ENCODE results near the gene KCNQ1OT1. TPM values are rescaled to one million over a fixed set of nuclear protein-coding genes. Genes with fewer than 3 reads are reported as not detected.
A peak's percentile ranks its signal among the peaks of the same experiment; 100 is the strongest.

KCNQ1OT1 gene
- total and polyA plus RNA-seq, 9 of the 15 experiments (the other 6 are each of a cell fraction or from before 2014, with no cell fraction given) = 0.04 to 2.3 (median 0.74) TPM

- Histone ChIP-seq H3K9ac (ENCODE audit: insufficient read depth in 1 of 2, low read depth in 2 of 2, low read length in 2 of 2) (no peak overlapping the region), H3K27ac (ENCODE audit: extremely low read depth, low read depth, low read length) (no peak overlapping the region), H3K9me3 (replicated peaks; ENCODE audit: control insufficient read depth, insufficient read depth, low read depth, low read length) (no peaks in the 10 kb centered on the region), H4K20me1 (replicated peaks; ENCODE audit: control insufficient read depth, insufficient read depth, low read length) (0 out of 2 replicates have a peak, but pooled peaks cover 4% of the 10 kb centered on the region), H3K4me2 (ENCODE audit: insufficient read depth, low read length) (no peak overlapping the region), H3K36me3 (ENCODE audit: control insufficient read depth, insufficient read depth, low read length) (no peaks in the 10 kb centered on the region), H3K79me2 (ENCODE audit: control insufficient read depth, insufficient read depth, low read length) (no peaks in the 10 kb centered on the region), H3K27me3 (ENCODE audit: control insufficient read depth in 2 of 2, insufficient read depth in 2 of 2, low read length in 2 of 2) (peaks cover 0 to 14% of the 10 kb centered on the region in 2 experiments; a peak in 3 of 5 replicates), H3K4me3 (no peak overlapping the region), H3K9me1 (ENCODE audit: control insufficient read depth, insufficient read depth, low read length) (no peaks in the 10 kb centered on the region), H3K4me1 (replicated peaks in 1 of 2; ENCODE audit: control insufficient read depth in 2 of 2, insufficient read depth in 2 of 2, low read length in 2 of 2) (peaks cover 4 to 43% of the 10 kb centered on the region in 2 experiments; a peak in 4 of 5 replicates), H2AFZ (ENCODE audit: low read depth, low read length) (no peak overlapping the region)
- TF ChIP-seq ADNP (tag; IDR thresholded peaks at IDR 0.05) = 0 out of 2 replicates have a peak, but pooled peaks have one; percentile 46
- TF ChIP-seq BCOR (IDR thresholded peaks at IDR 0.05) = 0 out of 2 replicates have a peak, but pooled peaks have one; percentile 63
- no peak for TF ChIP-seq CREB5 (CRISPR knock-in tag; IDR thresholded peaks at IDR 0.05)
- intact Hi-C loops (cut with micrococcal nuclease) (no loop called here), in situ Hi-C loops (cut with MboI) (no loop called here)
- no TSS peak for BruUV-seq (replicated peaks)
- FAIRE-seq = no peak
- WGBS (ENCODE audit: insufficient coverage, low coverage, missing lambda C conversion rate) = 28% methylated on average over 16 of the region's 20 CpGs
- POLR2A ChIA-PET = interaction anchor here (0.5 to 1.6 kb wide), 5 partner anchors 10 to 27 kb away, joined by 3 to 6 read pairs (median 4); partner anchors contain the start of gene KCNQ1OT1
- no peak for DNase-seq (ENCODE audit: extremely low read depth in 1 of 4, low spot score in 3 of 4)
- ATAC-seq = no peak
- CTCF ChIA-PET (ENCODE audit: low intra/inter-chr PET ratio) = no interaction called here
Measured at GRCh38 chr11:2724653-2725367, 25.0 kb upstream of the KCNQ1OT1 start.
